Uterus (tissue), 2 donors: Measurements from ENCODE around the gene NEXMIF.

Experiments used
- POLR2A ChIP-seq, 2 donors: fragments of 450-650 bp; IDR thresholded peaks; one replicate each; pipeline ENCODE4 v1.6.1; 2016; ENCODE audit warnings: antibody characterized with exemption in 2 of 2, mild to moderate bottlenecking in 1 of 2, moderate library complexity in 1 of 2
- TF ChIP-seq, protein P1 (sequence below), 4 experiments: fragments of 200-600 bp in 2 of 4; fragments of 450-650 bp in 2 of 4; sonication (generic) in 2 of 4; IDR thresholded peaks; one replicate each; pipeline ENCODE4 v1.5.1; 2016 to 2019; ENCODE audit warnings: antibody characterized with exemption in 4 of 4, mild to moderate bottlenecking in 2 of 4, moderate library complexity in 1 of 4

- TF ChIP-seq, protein P1, sequence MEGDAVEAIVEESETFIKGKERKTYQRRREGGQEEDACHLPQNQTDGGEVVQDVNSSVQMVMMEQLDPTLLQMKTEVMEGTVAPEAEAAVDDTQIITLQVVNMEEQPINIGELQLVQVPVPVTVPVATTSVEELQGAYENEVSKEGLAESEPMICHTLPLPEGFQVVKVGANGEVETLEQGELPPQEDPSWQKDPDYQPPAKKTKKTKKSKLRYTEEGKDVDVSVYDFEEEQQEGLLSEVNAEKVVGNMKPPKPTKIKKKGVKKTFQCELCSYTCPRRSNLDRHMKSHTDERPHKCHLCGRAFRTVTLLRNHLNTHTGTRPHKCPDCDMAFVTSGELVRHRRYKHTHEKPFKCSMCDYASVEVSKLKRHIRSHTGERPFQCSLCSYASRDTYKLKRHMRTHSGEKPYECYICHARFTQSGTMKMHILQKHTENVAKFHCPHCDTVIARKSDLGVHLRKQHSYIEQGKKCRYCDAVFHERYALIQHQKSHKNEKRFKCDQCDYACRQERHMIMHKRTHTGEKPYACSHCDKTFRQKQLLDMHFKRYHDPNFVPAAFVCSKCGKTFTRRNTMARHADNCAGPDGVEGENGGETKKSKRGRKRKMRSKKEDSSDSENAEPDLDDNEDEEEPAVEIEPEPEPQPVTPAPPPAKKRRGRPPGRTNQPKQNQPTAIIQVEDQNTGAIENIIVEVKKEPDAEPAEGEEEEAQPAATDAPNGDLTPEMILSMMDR (IDR thresholded peaks at IDR 0.05), result no peak
- TF ChIP-seq POLR2A (IDR thresholded peaks at IDR 0.05), result no peak
Observed at GRCh38 chrX:74784629-74785028, 140.6 kb downstream of the NEXMIF start.
